Hepatic stellate cell (primary cell): ENCODE measurements around the gene LRRN3.
"Not testable (repeated sequence)": the region's sequence is repeated elsewhere in the genome, so short reads cannot be mapped to it uniquely, and the experiment has no call there.

Experiments
- DNase-seq: peaks from one replicate; pipeline ENCODE4 v3.0.0; 2011; ENCODE audit warnings: low spot score

The LRRN3 gene

DNA sequence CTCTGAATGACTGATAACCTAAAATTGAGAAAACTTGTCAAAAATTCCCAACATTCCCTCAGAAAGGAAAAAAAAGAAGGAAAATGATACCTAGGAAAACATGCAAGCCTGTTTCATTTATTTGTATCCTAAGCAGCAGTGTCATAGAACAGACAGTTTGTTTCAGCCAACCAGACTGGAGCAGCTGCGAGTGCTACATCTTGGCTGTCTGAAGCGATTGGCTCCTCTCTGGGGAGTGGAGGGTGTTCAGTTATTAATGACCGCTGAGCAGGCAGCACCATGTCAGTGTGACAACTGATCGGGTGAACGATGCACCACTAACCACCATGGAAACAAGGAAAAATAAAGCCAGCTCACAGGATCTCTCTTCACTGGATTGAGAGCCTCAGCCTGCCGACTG lies at the start of gene LRRN3:
Gene LRRN3, plus strand, starts transcription at position 282 of the 400 bp plus-strand sequence. CDS start 31,646 bp downstream, outside the sequence.
- DNase-seq = peak; percentile 43

GRCh38 chr7:111041577-111041976 lies 49.4 kb upstream of the LRRN3 start:
- DNase-seq = no peak

- no peak for DNase-seq
Measured at GRCh38 chr7:111042842-111043241, 48.1 kb upstream of the LRRN3 start.

- DNase-seq = no peak
Measured at GRCh38 chr7:111043561-111043960, 47.4 kb upstream of the LRRN3 start.

DNA sequence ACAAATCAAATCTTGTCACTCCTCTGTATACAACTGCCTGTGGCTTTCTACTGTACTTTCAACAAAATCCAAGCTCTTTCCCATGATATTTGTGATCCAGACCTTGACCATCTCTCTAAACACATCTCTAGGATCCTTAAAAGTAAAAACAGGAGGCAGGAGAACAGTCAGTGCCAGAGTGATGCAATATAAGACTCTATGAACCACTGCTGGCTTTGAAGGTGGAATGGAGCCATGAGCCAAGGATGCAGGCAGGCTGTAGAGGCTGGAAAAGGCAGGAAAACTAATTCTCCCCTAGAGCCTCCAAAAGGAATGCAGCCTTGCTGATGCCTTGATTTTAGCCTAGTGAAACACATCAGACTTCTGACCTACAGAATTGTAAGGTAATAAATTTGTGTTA lies 45.5 kb upstream of the LRRN3 start:
- no peak for DNase-seq

- DNase-seq = no peak
Measured at GRCh38 chr7:111047595-111047994, 43.3 kb upstream of the LRRN3 start.

GRCh38 chr7:111049971-111050680 lies 40.8 kb upstream of the LRRN3 start:
- DNase-seq = no peak

DNA sequence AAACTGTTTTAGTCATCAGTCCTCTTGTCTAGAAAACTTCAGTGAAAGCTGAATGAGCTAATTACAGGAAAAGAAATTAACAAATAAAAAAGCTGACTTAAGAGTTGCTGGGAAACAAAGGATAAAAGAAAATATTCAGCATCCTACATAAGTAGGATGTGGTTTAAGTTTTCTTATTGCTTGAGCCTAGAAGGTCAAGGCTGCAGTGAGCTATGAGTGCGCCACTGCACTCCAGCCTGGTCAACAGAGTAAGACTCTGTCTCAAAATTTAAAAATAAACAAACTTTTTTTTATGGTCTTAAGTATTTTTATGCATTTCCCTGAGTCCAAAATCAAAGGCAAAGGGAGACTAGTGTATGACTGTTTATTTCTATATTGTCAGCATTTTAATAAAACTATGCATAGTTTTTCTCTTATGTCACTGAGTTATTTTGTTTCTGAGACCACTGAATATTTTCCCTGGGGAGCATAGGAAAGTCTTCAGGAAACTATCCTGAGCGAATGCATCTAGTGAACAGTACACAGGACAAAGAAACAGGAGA lies 40.0 kb upstream of the LRRN3 start:
- no peak for DNase-seq

GRCh38 chr7:111051832-111052231 lies 39.1 kb upstream of the LRRN3 start:
- no peak for DNase-seq

- no peak for DNase-seq
Measured at GRCh38 chr7:111053035-111053434, 37.9 kb upstream of the LRRN3 start.

DNA sequence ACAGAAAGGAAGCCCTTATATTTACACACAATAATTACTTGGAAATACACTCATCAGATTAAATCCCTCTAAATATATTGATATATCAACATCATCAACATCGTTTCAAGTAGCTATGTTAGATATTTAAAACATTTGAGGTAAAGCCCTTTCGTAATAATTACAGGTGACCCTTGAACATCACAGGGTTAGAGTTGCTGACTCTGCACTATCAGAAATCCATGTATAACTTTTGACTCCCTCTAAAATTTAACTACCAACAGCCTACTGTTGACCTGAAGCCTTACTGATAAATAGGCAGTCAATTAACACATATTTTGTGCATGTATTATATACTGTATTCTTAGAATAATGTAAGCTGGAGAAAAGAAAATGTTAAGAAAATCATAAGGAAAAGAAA lies 34.6 kb upstream of the LRRN3 start:
- no peak for DNase-seq

DNA sequence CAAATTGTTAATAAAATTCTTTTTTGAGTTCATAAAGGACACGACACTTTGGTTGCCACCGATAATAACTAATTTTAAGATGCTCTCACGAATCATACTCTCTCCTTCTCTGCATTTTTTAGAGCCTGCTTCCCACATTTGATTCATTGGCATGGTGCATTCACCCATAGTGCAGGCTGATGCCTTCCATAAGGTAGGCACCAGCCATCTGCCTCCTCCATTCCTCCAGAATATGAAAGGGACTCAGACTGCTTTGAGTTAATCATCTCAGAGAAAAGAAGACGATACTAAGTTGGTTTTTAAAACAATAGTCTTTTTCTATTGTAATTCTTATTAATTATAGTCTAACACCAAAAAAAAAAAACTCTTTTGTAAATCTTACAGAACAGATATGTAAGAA lies 33.9 kb upstream of the LRRN3 start:
- DNase-seq = no peak

GRCh38 chr7:111059833-111060232 lies 31.1 kb upstream of the LRRN3 start:
- no peak for DNase-seq

- DNase-seq = no peak
Measured at GRCh38 chr7:111063166-111063565, 27.8 kb upstream of the LRRN3 start.

- no peak for DNase-seq
Measured at GRCh38 chr7:111067251-111067650, 23.7 kb upstream of the LRRN3 start.

- no peak for DNase-seq
Measured at GRCh38 chr7:111067682-111068081, 23.2 kb upstream of the LRRN3 start.

DNA sequence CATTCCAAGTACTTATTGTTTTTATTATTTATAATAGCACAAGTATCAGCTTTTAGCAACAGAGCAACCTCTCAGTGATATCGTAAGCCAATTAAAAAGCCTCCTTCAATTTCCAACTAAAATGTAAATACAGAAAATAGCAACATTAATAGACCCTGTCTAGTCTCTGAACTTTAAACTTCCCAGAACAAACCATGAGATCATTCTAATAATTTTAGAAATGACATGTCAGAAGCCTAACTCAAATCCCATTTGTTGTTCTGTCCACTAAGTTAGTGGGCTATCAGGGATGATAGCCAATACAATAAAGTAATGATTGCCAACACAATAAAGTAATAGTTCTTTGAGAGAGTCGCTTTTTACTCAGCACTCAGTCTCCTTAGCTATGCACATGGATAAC lies 22.3 kb upstream of the LRRN3 start:
- no peak for DNase-seq

- no peak for DNase-seq
Measured at GRCh38 chr7:111071556-111071955, 19.4 kb upstream of the LRRN3 start.

DNA sequence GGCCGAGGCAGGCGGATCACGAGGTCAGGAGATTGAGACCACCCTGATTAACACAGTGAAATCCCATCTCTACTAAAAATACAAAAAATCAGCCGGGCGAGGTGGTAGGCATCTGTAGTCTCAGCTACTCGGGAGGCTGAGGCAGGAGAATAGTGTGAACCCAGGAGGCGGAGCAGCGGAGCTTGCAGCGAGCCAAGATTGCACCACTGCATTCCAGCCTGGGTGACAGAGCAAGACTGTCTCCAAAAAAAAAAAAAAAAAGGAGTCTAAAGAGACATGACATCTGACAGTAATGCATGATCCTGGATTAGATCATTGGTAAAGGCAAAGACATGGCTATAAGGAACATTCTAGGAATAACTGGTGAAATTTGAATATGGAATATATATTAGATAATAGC lies 18.3 kb upstream of the LRRN3 start:
- DNase-seq = not testable (repeated sequence)

DNA sequence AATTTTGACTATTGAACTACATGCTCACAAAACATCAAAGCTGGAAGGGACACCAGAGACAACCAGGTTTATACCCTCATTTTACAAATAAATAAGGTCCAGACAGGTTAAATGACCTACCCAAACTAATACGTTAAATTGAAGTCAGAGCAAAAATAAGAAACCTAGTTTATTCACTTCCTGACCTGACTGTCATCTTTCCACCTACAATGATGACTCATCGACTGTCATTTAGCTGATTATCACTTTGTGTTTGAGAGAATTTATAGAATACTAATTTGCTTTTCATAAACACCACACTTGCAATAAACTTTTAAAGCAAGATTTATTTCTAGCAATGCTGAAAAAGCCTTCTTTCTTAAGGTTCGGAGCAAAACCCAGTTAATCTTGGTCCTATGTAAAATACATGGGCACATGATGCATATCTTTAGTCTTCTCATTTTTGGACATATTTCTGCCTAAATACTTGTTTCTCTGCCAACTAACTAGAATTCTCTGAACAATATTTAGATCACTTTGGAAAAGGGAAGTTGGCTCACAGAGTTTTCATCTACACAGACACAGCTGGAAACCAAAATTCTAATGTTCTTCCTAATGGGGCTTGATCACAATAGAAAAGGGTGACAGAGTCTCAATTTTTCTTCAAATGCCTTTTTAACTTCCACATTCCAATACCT lies 16.7 kb upstream of the LRRN3 start:
- no peak for DNase-seq

- DNase-seq = no peak
Measured at GRCh38 chr7:111074748-111075146, 16.2 kb upstream of the LRRN3 start.

GRCh38 chr7:111075498-111075897 lies 15.4 kb upstream of the LRRN3 start:
- DNase-seq = no peak

DNA sequence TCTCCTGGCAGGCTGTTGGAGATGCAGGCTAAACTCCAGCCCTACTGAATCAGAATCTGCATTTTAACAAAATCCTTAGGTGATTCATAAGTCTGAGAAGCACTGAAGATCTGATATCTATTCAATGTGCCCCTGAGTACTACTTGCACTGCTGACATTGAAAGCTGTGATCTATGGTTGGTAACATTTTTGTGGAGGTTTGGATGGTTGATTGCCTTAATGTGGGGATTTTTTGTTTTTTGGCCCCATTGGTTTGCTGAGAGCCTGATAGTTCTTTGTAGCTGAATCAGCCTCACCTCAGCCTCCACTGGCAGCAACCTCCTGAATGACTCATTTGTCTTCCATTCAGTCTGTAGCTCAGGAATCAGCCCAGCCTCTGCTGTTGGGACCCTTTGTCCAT lies 14.7 kb upstream of the LRRN3 start:
- DNase-seq = no peak

DNA sequence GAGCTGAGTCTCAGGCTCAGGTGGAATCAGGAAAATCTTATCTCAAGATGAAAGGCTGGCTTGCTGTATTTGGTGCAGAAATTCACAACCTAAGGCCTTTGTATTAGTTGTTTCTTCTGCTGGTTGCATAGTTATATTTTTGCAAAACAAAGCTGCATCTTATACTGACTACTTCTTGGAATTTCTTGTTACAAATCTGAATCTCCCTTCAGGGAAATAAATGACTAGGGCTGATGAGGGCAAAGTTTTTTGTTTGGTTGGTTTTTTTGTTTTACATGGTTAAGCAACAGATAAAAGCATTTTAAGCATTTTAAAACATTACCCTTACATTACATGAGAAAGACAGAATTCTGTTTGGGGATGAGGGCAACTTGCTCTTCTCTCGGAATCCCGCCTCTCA lies 13.9 kb upstream of the LRRN3 start:
- no peak for DNase-seq
